B cell (primary cell): Measurements from ENCODE around the gene NHSL2. TPM values are rescaled to one million over a fixed set of nuclear protein-coding genes. Genes with fewer than 3 reads are reported as not detected.

ENCODE experiments used
- ATAC-seq: fragments of 200-7000 bp; cut with Tn5 transposase; one replicate; pipeline ENCODE4 v1.10.0; 2021; ENCODE audit warnings: low read depth, mild to moderate bottlenecking, moderate number of reproducible peaks, moderate library complexity
- CTCF ChIA-PET: fragments of 350-600 bp; sonication (Branson Sonifier 250); formaldehyde crosslinking; loops from one replicate; lab custom pipeline; 2021; ENCODE audit warnings: antibody characterized with exemption, inconsistent platforms; lab: Charles Lee
- POLR2A ChIA-PET: fragments of 350-600 bp; sonication (Branson Sonifier 250); formaldehyde crosslinking; loops from one replicate; lab custom pipeline; 2021; ENCODE audit warnings: antibody characterized with exemption; lab: Charles Lee
- DNase-seq: peaks from one replicate; pipeline ENCODE4 v3.0.0; 2013
- H2AFZ ChIP-seq: 2 replicates; pipeline ENCODE4 v1.6.1; 2012; ENCODE audit warnings: mild to moderate bottlenecking, low read depth, low read length; ENCODE audit not compliant: insufficient read depth, poor library complexity, severe bottlenecking
- H3K27ac ChIP-seq, 2 donors: 1 replicate in 1 of 2; 2 replicates in 1 of 2; pipeline ENCODE4 v1.5.1; 2012 to 2013; ENCODE audit warnings: low read length in 2 of 2, mild to moderate bottlenecking in 2 of 2, moderate library complexity in 1 of 2
- H3K27me3 ChIP-seq, 4 experiments: fragments of 200-600 bp in 1 of 4; sonication (generic) in 1 of 4; replicated peaks in 1 of 4; 1 replicate in 2 of 4; 2 replicates in 2 of 4; pipeline versions ENCODE4 v1.6.1 to v1.7.0; 2013 to 2016; ENCODE audit warnings: low read length in 3 of 4, mild to moderate bottlenecking in 2 of 4, mixed read lengths in 1 of 4, moderate library complexity in 1 of 4; ENCODE audit not compliant: insufficient read depth in 4 of 4, control insufficient read depth in 3 of 4; ENCODE audit errors: control extremely low read depth in 1 of 4
- H3K36me3 ChIP-seq, 2 experiments: replicated peaks in 1 of 2; 1 replicate in 1 of 2; 2 replicates in 1 of 2; pipeline versions ENCODE4 v1.6.1 to v1.7.1; 2013; ENCODE audit warnings: low read length in 1 of 2; ENCODE audit not compliant: insufficient read depth in 2 of 2, control insufficient read depth in 1 of 2; ENCODE audit errors: control extremely low read depth in 1 of 2, extremely low read depth in 1 of 2
- H3K4me1 ChIP-seq, 2 donors: fragments of 200-600 bp in 1 of 2; sonication (generic) in 1 of 2; 1 replicate in 1 of 2; 2 replicates in 1 of 2; pipeline versions ENCODE4 v1.5.1 to v1.6.1; 2013 to 2017; ENCODE audit warnings: low read length in 2 of 2; ENCODE audit not compliant: control insufficient read depth in 2 of 2, insufficient read depth in 2 of 2
- H3K4me2 ChIP-seq: replicated peaks from 2 replicates; pipeline ENCODE3; 2012; ENCODE audit warnings: mild to moderate bottlenecking, low read depth, low read length; ENCODE audit not compliant: poor library complexity, severe bottlenecking
- H3K4me3 ChIP-seq, 5 experiments: fragments of 200-600 bp in 1 of 5; sonication (generic) in 1 of 5; 1 replicate in 3 of 5; 2 replicates in 2 of 5; pipeline versions ENCODE4 v1.5.1 to v1.7.0; 2011 to 2016; ENCODE audit warnings: low read length in 4 of 5, mild to moderate bottlenecking in 4 of 5, low read depth in 2 of 5, control low read depth in 1 of 5, moderate library complexity in 1 of 5; ENCODE audit not compliant: insufficient read depth in 1 of 5; ENCODE audit errors: control extremely low read depth in 1 of 5, extremely low read depth in 1 of 5
- H3K79me2 ChIP-seq: fragments of 200-600 bp; sonication (generic); one replicate; pipeline ENCODE4 v1.6.0; 2016; ENCODE audit warnings: low read length; ENCODE audit not compliant: control insufficient read depth, insufficient read depth
- H3K9ac ChIP-seq: fragments of 200-600 bp; sonication (generic); 2 replicates; pipeline ENCODE4 v1.6.1; 2017; ENCODE audit warnings: mild to moderate bottlenecking, low read length, moderate library complexity
- H3K9me3 ChIP-seq, 3 donors: one replicate each; pipeline versions ENCODE4 v1.6.1 to v1.7.1; 2013; ENCODE audit warnings: low read length in 2 of 3; ENCODE audit not compliant: control insufficient read depth in 2 of 3, insufficient read depth in 1 of 3; ENCODE audit errors: control extremely low read depth in 1 of 3
- H4K20me1 ChIP-seq: 2 replicates; pipeline ENCODE4 v1.6.0; 2012; ENCODE audit warnings: mild to moderate bottlenecking, low read length; ENCODE audit not compliant: insufficient read depth, control insufficient read depth, poor library complexity, severe bottlenecking
- H3K27ac Mint-ChIP-seq: one replicate; pipeline ENCODE4 v1.8.0; 2021; ENCODE audit warnings: mixed read lengths
- H3K27me3 Mint-ChIP-seq: one replicate; pipeline ENCODE4 v1.8.0; 2021; ENCODE audit warnings: mixed read lengths
- H3K4me1 Mint-ChIP-seq: one replicate; pipeline ENCODE4 v1.8.0; 2021; ENCODE audit warnings: mixed read lengths
- H3K4me3 Mint-ChIP-seq: one replicate; pipeline ENCODE4 v1.8.0; 2021; ENCODE audit warnings: mixed read lengths
- H3K9me3 Mint-ChIP-seq: one replicate; pipeline ENCODE4 v1.8.0; 2022; ENCODE audit warnings: mixed read lengths; ENCODE audit not compliant: insufficient read depth
- CTCF ChIP-seq: fragments of 200-600 bp; IDR thresholded peaks from one replicate; pipeline ENCODE4 v1.8.0; 2022; ENCODE audit warnings: antibody characterized with exemption, mild to moderate bottlenecking
- EZH2 ChIP-seq: IDR thresholded peaks from 2 replicates; pipeline ENCODE4 v1.6.1; 2012; ENCODE audit warnings: borderline replicate concordance, low read depth, mild to moderate bottlenecking, moderate library complexity, low read length; ENCODE audit not compliant: insufficient read depth, poor library complexity, severe bottlenecking
- WGBS: methylation state at CpG from one replicate; pipeline ENCODE4 v1.1.5; 2013; ENCODE audit warnings: missing lambda C conversion rate; ENCODE audit not compliant: insufficient coverage; 5-methylcytosine and 5-hydroxymethylcytosine counted together
- intact Hi-C: fragments of 100-400 bp; cut with micrococcal nuclease; formaldehyde crosslinking; loops from one replicate; pipeline ENCODE4 v1.10.0; 2022
- polyA plus RNA-seq: library from polyadenylated mRNA; depleted of rRNA; stranded (reverse); fragments of >200 nt; gene quantifications from 2 replicates; pipeline ENCODE4 v1.2.3, GENCODE V29; 2012
- total RNA-seq, 2 donors: library from RNA; stranded (reverse); fragments of 120-200 nt in 1 of 2; gene quantifications; 1 replicate in 1 of 2; 2 replicates in 1 of 2; pipeline versions ENCODE4 v1.2.3 to v1.2.4, GENCODE V29; 2013 to 2022

Gene NHSL2
- total and polyA plus RNA-seq, 2 donors (not counting 1 experiment from before 2014, with no cell fraction given): 0.16 to 1.7 TPM

GRCh38 chrX:72097098-72097497 lies 186.5 kb downstream of the NHSL2 start:
- Histone ChIP-seq H3K4me1 (peaks cover 47 to 54% of the 10 kb centered on the region in 2 donors), H3K9me3 (no peaks in the 10 kb centered on the region), H3K36me3 (no peaks in the 10 kb centered on the region), H3K4me3 (no peak overlapping the region), H3K9ac (no peak overlapping the region), H3K27ac (no peak overlapping the region), H2AFZ (no peak overlapping the region), H4K20me1 (no peaks in the 10 kb centered on the region), H3K27me3 (peaks cover 0 to 10% (median 0%) of the 10 kb centered on the region in 4 experiments), H3K79me2 (no peaks in the 10 kb centered on the region), H3K4me2 (peak overlapping the region; percentile 9)
- H3K4me3 Mint-ChIP-seq: no peak overlapping the region
- peaks cover 56% of the 10 kb centered on the region for H3K4me1 Mint-ChIP-seq
- WGBS: no CpG with 5 or more reads among the region's 3 CpGs
- peak; percentile 31 for DNase-seq
- intact Hi-C loops: no loop called here
- TF ChIP-seq EZH2 (no peak), CTCF (no peak)
- ChIA-PET POLR2A (no interaction called here), CTCF (interaction anchor here (1.4 kb wide), 1 partner anchor 77 kb away, joined by 3 read pairs; no protein-coding TSS in a partner anchor)
- H3K27me3 Mint-ChIP-seq: no peaks in the 10 kb centered on the region
- no peak for ATAC-seq
- no peak overlapping the region for H3K27ac Mint-ChIP-seq
- no peaks in the 10 kb centered on the region for H3K9me3 Mint-ChIP-seq

GRCh38 chrX:72100051-72100755 lies 189.6 kb downstream of the NHSL2 start:
- Histone ChIP-seq H3K36me3 (no peaks in the 10 kb centered on the region), H3K27ac (peak overlapping the region; percentile 56 to 60), H3K4me3 (no peak overlapping the region), H3K9ac (peak overlapping the region; percentile 11), H3K79me2 (no peaks in the 10 kb centered on the region), H2AFZ (no peak overlapping the region), H3K4me2 (peak overlapping the region; percentile 39), H4K20me1 (no peaks in the 10 kb centered on the region), H3K4me1 (peaks cover 40 to 51% of the 10 kb centered on the region in 2 donors), H3K27me3 (peaks cover 0 to 18% (median 2%) of the 10 kb centered on the region in 4 experiments), H3K9me3 (no peaks in the 10 kb centered on the region)
- H3K4me1 Mint-ChIP-seq: peaks cover 53% of the 10 kb centered on the region
- no peak for TF ChIP-seq CTCF
- intact Hi-C loops: loop anchor here (2.0 kb wide), 1 partner anchor 27 kb away; no protein-coding TSS in a partner anchor
- H3K27ac Mint-ChIP-seq: peak overlapping the region; percentile 87
- ChIA-PET POLR2A (interaction anchor here (0.8 kb wide), 1 partner anchor 81 kb away, joined by 8 read pairs; no protein-coding TSS in a partner anchor), CTCF (interaction anchor here (1.7 kb wide), 2 partner anchors 21 to 27 kb away, joined by 4 to 8 read pairs; no protein-coding TSS in a partner anchor)
- ATAC-seq: peak; percentile 54
- H3K4me3 Mint-ChIP-seq: peak overlapping the region; percentile 80
- WGBS: 60% methylated on average over 3 of the region's 13 CpGs
- no peaks in the 10 kb centered on the region for H3K9me3 Mint-ChIP-seq
- H3K27me3 Mint-ChIP-seq: no peaks in the 10 kb centered on the region
- DNase-seq: peak; percentile 75
